Measurements from ENCODE around the gene PEX11A.
A peak's percentile ranks its signal among the peaks of the same experiment; 100 is the strongest.
"Not testable (repeated sequence)": the region's sequence is repeated elsewhere in the genome, so short reads cannot be mapped to it uniquely, and the experiment has no call there.

The PEX11A gene, protein sequence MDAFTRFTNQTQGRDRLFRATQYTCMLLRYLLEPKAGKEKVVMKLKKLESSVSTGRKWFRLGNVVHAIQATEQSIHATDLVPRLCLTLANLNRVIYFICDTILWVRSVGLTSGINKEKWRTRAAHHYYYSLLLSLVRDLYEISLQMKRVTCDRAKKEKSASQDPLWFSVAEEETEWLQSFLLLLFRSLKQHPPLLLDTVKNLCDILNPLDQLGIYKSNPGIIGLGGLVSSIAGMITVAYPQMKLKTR

DNA sequence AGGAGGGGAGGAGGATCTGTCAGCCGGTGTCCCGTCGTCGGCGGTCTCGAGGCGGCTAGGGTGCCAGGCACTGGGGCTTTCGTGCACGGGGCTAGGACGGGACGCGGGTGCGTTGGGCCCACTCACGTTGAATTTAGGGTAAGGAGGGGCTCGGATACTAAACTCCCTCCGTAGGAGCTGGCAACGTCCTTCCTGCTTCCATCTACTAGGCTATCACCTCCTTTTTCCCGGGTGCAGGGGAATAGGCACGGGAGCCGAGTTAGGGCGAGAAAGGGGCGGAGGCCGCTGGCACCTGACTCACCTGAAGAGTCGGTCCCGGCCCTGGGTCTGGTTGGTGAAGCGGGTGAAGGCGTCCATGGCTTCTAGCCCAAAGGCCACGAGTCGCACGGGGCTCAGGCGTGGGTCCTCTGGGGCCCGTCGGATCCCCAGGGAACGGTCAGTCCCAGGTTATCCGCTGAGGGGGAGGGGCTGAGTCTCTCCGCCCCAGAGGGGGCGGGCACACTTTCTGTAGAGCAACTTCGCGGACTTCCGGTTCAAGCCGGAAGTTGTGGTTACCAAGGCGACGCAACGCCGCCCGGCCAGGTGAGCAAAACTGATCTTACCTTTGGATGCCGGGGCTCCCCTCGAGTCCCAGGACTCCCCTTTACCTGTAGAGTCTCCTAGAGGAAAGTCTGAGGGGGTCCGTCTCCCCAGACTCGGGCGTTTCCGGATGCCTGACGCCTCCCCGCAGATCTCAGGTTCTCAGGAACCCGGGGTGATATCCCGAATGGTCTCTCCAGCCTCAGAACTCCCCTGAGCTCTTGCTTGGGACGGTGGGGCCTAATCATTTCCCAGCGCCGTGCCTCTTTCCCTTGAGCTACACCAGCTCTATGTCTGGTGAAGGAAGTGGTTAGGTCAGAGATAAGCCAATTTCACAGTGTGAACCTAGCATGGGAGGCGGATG, at the start of gene PEX11A, which contains the start of gene WDR93:
Gene PEX11A (minus strand): TSS at position 479 of the 943 bp plus-strand sequence. CDS start 122 bp downstream, at position 357.
Gene WDR93 (plus strand): TSS at position 536 of the 943 bp plus-strand sequence. CDS start 10,936 bp downstream, outside the sequence.
- DNase-seq, result peak; percentile 45 to 64 (median 54)

DNA sequence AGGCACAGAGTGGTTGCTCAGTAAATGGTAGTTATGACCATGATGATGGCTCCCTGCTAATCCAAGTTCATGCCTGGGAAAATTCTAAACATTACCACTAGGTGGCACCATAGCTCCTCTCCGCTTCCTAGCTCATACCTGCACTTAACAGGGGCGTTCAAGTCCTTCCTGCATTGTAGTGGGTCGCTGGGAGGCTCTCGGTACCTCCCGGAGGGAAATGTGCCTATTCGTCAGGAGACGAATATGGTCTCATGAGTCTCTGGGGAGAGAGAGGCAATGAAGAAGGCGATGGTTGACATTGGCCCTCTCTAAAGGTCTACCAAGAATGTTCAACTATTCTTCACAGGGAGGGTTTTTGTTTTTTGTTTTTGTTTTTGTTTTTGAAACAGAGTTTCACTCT, 49.6 kb upstream of the PEX11A start:
- DNase-seq, result no peak

DNA sequence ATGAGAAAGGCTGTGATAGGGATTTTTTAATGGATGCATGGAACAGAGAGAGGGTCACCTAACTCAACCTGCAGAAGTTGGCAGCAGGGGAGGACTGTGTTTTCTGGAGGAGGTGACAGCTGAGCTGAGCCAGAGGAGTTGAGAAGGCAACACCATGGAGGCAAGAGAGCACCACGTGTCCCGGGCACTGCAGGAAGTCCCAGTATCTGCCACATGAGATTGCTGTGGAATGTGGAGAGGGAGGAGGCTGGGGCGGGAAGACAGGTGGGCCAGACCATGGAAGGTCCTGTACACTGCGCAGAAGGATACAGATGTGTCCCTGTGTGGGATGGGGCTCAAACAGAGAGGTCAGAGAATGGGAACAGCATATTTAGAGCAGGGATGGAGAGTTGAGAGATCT, 45.2 kb upstream of the PEX11A start:
- no peak for DNase-seq

DNA sequence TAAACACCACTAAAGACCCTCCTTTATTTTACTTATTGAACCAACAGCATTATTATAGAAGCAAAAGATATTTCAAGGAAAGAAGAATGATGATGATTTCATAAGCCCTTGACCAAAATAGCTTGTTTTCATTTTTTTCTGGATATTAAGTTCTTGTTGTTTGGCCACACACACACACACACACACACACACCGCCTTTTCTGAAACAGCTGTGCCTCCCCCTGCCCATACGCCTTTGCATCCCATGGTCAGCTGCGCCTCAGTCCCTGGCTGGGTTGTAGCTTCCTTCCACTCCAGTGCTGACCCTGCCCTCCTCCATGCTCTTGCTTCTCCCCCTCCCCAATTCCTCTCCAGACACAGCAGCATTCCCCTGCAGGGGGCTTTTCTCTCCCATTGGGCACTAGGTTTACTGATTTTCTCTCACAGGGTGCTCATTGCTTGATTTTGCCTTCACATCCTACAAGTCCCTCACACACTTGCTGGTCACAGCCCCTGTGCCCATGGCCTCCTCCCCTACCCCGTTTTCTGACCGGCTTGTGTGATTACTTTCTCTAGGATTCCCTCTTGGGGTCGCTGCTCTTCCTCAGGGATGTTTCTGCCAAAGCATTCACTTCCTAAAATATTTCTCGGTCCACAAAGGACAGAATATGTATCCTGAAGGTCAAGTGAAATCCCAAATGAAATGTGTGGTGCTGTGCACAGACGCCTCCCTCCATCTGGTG, 42.1 kb upstream of the PEX11A start:
- DNase-seq, result no peak

DNA sequence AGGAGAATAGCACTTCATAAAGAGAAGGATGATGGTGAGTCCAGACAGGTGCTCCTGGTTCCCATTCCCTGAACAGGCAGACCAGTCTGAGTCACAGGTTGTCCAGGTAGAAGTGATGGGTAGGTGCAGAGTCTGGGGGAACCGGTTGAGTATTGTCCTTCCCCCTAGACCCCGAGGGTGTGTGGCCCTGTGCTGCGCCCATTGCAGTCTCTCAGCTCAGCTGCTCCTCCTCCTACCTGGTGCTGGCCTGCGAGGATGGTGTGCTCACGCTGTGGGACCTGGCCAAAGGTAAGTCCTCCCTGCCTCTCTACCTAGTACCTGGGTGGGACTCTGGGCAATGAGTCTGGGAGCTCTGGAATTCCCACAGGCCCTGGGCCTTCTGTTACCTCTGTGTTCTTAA, 40.7 kb upstream of the PEX11A start:
- DNase-seq, result no peak

DNA sequence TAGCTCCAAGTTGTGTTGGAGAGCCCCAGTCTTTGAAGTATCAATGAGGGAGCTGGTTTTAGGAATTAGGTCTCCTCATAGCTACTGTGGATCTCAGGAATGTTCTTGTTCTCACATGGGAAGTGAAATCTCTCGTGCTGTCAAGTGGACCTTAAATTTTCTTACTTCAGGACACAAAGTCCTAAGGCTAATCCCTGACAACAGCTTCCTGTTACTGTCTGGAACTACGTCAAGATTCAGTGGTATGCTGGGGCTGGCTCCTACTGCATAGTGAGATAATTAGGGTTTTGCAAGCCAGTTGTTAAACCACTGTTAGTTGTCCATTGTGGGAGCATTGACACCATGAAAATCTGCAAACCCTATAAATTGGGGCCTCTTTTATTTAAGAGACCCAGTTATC, 37.7 kb upstream of the PEX11A start:
- DNase-seq, result no peak

DNA sequence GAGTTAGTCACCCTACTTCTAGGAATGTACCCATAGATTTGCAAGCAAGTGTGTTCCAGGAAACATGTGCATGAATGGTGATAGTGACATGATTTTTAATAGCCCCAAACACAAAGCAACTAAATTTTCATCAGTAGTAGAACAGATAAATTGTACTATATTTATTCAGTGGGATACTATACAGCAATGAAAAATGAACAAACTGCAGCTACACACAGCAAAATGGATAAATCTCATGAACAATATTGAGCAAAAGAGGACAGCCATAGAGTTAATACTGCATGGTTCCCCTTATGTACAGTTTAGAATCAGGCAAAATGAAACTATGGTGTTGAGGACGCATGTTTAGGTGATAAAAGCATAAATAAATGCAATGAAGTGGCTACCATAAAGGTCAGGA, 34.5 kb upstream of the PEX11A start:
- no peak for DNase-seq

DNA sequence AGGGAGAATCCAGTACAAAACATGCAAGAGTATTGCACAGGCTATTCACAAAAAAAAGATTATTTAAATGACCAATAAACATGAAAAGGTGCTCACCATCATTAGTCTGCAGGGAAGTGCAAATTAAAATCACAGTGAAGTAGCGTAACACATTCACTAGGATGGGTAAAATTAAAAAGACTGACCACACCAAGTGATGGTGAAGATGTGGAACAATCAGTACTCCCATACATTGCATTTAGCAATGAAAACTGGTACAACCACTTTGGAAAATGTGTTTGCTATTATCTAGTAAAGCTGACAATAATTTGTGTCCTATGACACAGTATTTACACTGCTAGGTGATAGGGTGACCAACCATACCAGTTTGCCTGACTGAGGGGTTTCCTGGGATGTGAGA, 34.1 kb upstream of the PEX11A start:
- no peak for DNase-seq

DNA sequence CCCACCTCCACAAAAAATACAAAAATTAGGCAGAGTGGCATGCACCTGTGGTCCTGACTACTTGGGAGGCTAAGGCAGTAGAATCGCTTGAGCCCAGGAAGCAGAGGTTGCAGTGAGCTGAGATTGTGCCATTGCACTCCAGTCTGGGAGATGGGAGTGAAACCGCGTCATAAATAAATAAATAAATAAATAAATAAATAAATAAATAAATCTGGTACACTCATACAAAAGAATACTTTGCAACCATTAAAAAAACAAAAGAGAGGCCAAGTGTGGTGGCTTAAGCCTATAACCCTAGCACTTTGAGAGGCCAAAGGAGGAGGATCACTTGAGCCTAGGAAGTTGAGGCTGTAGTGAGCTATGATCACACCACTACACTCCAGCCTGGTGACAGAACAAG, 32.5 kb upstream of the PEX11A start:
- DNase-seq, result no peak

DNA sequence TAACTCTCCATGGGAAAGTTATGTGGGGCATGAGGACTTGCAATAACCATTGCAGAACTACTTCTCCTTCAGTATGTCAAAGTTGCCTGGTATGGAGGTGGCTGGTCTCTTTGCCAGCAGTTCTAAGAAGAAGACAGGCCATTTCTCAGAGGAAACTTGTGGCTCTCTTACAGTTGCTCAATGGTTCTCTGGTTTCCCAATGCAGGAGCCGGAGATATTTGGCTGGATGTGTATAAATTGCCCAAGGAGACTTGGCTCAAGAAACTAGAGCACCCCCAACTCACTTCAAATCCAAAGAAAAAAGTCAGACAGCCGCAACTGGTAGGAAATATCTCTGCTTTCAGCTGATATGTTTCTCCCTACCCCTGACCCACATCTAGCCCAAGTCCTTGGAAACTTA, 24.2 kb upstream of the PEX11A start:
- DNase-seq, result no peak

DNA sequence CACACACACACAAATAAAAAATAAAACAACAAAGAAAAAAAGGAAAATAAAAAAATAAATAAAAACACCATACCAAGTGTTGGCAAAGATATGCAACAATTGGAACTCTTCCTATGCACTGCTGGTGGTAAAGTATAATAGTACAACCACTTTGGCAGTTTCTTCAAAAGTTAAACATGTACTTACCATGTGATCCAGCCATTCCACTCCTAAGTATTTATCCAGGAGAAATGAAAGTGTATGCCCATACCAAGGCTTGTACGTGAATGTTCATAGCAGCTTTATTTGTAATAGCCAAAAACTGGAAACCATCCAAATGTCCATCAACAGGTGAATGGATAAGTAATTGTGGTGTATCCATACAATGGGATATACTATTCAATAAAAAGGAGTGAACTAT, 17.0 kb upstream of the PEX11A start:
- no peak for DNase-seq

DNA sequence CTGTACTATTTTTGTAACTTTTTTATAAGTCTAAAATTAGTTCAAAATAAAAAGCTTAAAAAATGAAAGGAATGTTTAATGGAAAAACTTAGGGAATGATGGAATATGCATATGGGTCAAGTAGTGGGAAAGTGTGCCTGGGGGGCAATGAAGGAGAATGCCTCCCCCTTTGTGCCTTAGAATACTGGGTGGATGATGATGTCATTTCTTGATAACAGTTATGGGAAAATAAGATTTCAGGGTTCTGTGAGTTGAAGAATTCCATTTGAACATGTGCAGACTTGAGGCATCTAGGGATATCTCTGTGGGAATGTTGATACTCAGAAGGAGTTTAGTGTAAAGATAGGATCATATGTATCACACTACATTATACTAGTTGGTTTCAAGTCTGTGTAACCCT, 13.9 kb upstream of the PEX11A start:
- no peak for DNase-seq

DNA sequence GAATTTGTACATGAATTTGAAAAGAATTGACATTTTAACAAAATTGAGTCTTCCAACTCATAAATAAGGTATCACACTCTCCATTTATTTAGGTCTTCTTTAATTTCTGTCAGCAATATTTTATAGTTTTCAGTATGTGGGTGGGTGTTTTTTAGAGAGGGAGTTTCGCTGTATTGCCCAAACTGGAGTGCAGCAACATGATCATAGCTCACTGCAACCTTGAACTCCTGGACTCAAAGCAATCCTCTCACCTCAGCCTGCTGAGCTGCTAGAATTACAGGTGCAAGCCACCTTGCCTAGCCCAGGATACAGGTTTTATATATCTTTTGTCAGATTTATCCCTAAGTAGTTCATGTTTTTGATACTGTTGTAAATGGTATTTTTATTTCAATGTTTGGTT, 4.6 kb upstream of the PEX11A start:
- no peak for DNase-seq

DNA sequence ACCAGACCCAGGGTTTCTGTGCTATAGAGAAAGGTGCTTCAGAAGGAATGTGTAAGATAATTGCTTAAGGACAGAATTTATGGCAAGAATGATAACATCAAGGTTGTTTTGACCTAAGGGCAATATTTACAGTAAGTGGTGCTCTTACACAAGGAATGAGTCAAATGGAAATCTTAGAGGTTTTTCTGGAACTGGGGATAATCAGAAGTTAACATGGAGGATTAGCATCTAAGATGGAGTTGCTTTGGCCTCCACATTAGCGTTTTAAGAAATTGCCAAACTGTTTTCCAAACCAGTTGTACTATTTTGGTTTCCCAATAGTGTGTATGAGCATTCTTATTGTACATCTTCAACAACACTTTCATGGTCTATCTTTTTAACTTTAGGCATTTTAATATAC, 3.1 kb upstream of the PEX11A start:
- no peak for DNase-seq

DNA sequence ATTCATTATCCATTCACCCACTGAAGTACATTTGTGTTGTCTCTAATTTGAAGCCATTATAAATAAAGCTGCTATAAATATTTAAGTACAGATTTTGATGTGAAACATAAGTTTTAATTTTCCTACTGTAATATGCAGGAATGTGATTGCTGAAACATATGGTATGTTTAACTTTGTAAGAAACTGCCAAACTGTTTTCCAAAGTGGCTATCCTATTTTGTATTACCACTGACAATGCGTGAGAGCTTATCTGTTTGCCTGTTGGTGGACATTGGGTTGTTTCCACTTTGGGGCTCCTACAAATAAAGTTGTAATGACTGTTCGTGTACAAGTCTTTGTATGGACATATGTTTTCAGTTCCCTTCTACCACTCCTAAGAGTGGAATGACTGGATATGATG, 2.5 kb upstream of the PEX11A start:
- DNase-seq, result no peak

DNA sequence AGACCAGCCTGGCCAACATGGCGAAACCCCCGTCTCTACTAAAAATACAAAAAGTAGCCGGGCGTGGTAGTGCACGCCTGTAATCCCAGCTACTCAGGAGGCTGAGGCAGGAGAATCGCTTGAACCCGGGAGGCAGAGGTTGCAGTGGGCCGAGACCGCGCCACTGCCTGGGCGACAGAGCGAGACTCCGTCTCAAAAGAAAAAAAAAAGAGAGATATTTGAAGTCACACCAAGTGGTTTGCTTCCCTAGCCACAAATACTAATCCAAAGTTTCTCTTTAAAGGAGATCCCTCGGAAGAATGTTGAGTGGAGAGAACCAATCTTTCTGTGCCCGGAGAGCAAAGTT, 651 bp downstream of the PEX11A start:
- not testable (repeated sequence) for DNase-seq

DNA sequence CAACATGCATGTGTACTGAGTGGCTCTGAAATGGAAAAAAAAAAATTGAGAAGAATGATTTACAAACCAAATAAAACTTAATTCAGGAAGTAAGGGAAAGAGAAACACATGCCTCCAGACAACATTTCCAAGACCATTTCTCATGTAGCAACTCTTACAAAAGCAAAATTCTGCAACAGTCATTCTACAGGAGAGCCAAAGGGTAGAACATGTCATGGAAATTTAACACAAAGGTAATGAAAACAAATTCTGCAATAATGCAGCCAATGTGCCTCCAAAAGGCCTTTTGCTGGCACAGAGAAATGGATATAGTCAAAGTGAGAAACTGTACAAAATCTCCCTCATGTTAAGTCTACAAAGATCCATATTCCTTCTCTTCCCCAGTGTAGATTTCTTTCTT, 4.0 kb downstream of the PEX11A start:
- no peak for DNase-seq

DNA sequence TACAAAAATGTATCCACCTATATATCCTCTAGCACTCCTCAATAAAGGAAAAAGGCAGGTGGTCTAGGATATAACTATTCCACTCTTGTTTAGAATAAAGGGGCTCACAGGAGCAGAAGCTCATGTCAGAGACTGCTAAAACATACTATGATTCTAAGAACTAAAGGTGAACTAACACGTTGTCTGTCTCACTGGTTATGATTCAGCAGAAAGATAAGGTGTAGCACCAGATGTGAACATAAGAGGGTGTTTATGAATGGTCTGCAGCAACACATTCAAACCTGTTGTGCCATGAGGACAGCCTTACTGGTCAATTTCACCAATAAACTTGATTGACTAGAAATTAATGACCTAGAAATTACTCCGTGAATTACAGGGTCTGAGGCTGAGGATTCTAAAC, 4.6 kb downstream of the PEX11A start:
- no peak for DNase-seq

DNA sequence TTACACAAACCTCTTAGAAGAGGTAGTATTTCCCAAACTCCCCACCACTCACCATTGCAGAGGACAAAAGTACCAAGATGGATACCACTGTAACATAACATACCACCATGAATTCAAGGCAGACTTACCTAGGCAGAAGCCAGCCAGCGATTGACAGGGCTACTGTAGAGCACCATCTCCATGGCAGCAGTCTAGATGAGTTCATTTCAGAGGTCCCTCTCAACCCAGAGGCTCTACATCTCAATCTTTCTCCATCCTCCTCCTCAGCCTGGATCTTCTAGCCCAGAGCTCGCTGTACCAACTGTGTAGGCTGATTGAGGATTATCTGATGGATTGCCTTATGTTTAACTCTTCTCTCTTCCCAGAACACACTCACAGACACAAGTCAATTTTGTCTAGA, 9.4 kb downstream of the PEX11A start:
- DNase-seq, result no peak

DNA sequence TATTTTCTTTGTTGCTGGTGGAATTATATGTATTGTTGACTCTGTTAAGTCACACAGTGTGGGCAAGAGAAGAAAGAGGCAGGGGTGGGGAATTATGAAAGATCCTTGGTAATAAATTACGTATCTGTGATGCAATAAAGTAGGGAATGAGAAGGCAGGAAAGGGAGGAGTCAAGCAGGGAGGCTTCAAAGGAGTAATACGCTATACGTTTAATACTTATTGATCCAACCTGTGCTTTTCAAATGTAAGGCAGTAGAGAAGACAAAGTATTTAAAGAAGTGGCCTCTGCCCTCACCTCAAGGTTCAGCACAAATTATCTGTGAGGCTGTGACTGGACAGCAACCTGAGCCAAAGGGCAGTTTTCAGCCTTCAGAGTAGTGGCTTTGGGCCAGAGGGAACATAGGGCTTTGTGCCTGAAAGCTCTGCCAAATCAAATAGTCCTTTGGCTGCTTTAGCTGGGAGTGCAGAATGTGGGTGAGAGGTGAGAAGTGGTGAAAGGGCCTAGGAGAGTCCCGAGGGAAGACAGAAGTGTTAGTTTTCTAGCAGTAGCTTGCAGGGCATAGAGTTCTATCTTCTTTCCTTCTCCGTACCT, 10.2 kb downstream of the PEX11A start:
- DNase-seq, result no peak

DNA sequence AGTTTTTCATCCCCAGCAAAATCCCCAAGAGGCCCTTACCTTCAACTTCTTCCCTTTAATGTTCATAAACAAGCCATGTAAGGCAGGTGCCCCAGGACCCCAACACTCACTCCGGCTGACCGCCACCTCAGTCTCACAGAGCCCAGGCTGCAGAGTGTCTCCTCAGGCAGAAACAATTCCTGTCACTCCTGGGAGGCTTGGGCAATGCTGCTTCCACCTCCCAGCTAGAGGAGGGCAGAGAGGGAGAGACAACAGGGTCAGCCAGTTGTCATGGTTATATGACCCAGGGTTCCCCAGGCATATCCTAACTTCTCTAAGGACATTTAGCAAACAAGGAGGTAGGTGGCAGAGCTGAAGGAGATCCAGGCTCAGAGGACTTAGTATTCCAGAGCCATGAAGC, 11.3 kb downstream of the PEX11A start, which contains the start of gene PLIN1:
Gene PLIN1 (minus strand): TSS at position 156 of the 400 bp plus-strand sequence. CDS start 1,878 bp downstream, outside the sequence.
- no peak for DNase-seq

DNA sequence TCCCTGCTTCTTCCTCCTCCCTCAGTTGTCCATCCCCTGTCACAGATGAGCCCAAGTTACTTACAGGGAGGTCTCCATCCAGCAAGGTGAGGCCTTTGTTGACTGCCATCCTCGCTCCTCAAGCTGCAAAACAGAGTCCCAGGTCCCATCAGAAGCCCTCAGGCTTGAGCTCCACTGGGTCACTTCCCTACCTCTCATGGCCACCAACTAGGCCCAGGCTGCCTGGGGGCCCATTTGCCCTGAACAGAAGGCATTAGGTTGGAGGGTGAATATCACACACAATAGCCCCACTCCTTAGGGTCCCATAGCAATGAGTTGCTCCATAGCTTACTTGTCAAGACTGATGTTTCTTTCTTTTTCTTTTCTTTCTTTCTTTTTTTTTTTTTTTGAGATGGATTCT, 13.2 kb downstream of the PEX11A start:
- DNase-seq, result no peak

DNA sequence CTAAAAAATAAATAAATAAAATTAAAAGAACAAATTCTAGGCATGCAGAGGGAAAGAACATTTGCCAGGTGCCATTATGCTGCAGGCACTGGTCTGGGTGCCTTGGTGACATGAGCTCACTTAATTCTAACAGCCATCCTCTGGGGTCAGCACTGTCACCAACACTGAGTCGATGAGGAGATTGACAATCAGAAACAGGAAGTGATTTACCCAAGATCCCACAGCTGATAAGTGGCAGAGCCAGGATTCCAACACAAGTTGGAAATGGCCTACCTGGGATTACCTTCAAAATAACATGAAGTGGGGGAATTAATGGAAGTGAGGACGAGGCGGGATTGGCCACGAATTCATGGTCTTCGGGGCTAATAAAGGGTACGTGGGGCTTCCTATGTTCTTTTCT, 14.9 kb downstream of the PEX11A start:
- DNase-seq, result no peak

All from activated naive CD4-positive, alpha-beta T cell (primary cell).